DND-41 (cell line): ENCODE results near the gene ZNF444.

Experiments used
- CTCF ChIP-seq: IDR thresholded peaks from 2 replicates; pipeline ENCODE4 v1.5.1; 2012; ENCODE audit warnings: borderline replicate concordance, low read length, moderate library complexity, mild to moderate bottlenecking; ENCODE audit not compliant: poor library complexity, severe bottlenecking; ENCODE audit errors: extremely low read depth
- EZH2 ChIP-seq: IDR thresholded peaks from 3 replicates; pipeline ENCODE4 v1.6.1; 2012; ENCODE audit warnings: borderline replicate concordance, low read depth, mild to moderate bottlenecking, moderate library complexity, low read length, inconsistent platforms; ENCODE audit not compliant: severe bottlenecking

DNA sequence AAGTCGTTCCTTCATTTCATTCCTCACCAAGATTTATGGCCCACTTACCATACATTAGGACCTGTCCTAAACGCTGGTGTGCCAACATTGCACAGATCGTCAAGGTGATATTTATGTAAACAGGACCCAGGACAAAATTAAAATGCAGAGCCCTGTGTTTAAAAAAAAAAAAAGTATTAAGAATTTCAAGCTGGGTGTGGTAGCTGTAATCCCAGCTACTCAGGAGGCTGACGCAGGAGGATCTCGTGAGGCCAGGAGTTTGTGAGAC lies 6.5 kb upstream of the ZNF444 start:
- no peak for TF ChIP-seq CTCF
- no peak for TF ChIP-seq EZH2
